GM23338 (cell line): ENCODE measurements around the gene DAPK1. TPM values are rescaled to one million over a fixed set of nuclear protein-coding genes. Genes with fewer than 3 reads are reported as not detected.

Experiments used
- ATAC-seq: fragments of 200-7000 bp; cut with Tn5 transposase; 3 replicates; pipeline ENCODE4 v1.9.1; 2020
- DNase-seq: peaks from one replicate; pipeline ENCODE4 v3.0.0-alpha.2; 2015; ENCODE audit warnings: low spot score
- H2AFZ ChIP-seq: fragments of 200-600 bp; sonication (generic); 2 replicates; pipeline ENCODE4 v1.8.0; 2016; ENCODE audit warnings: antibody characterized with exemption, mild to moderate bottlenecking, moderate library complexity
- H3F3A ChIP-seq: fragments of 200-600 bp; sonication (generic); replicated peaks from 2 replicates; pipeline ENCODE4 v1.8.0; 2017; ENCODE audit warnings: antibody characterized with exemption, mixed run types, low read depth
- H3K27ac ChIP-seq: fragments of 200-600 bp; sonication (generic); 2 replicates; pipeline ENCODE4 v1.6.1; 2016; ENCODE audit warnings: low read depth
- H3K27me3 ChIP-seq: fragments of 200-600 bp; sonication (generic); 2 replicates; pipeline ENCODE4 v1.8.0; 2016; ENCODE audit warnings: mild to moderate bottlenecking, mixed run types, moderate library complexity; ENCODE audit not compliant: insufficient read depth
- H3K36me3 ChIP-seq: fragments of 200-600 bp; sonication (generic); 2 replicates; pipeline ENCODE4 v1.8.0; 2016; ENCODE audit warnings: mild to moderate bottlenecking; ENCODE audit not compliant: insufficient read depth
- H3K4me1 ChIP-seq: fragments of 200-600 bp; sonication (generic); 2 replicates; pipeline ENCODE4 v1.8.0; 2016; ENCODE audit warnings: mild to moderate bottlenecking, moderate library complexity; ENCODE audit not compliant: insufficient read depth
- H3K4me2 ChIP-seq: fragments of 200-600 bp; sonication (generic); 2 replicates; pipeline ENCODE4 v1.7.1; 2017; ENCODE audit warnings: mixed run types
- H3K4me3 ChIP-seq: fragments of 200-600 bp; sonication (generic); 2 replicates; pipeline ENCODE4 v1.6.1; 2016; ENCODE audit warnings: mixed run types
- H3K79me2 ChIP-seq: fragments of 200-600 bp; sonication (generic); replicated peaks from 2 replicates; pipeline ENCODE4 v1.8.0; 2017; ENCODE audit warnings: mild to moderate bottlenecking; ENCODE audit not compliant: insufficient read depth
- H3K9me2 ChIP-seq: fragments of 200-600 bp; sonication (generic); 2 replicates; pipeline ENCODE4 v1.8.0; 2017; ENCODE audit not compliant: insufficient read depth
- H4K20me1 ChIP-seq: fragments of 200-600 bp; sonication (generic); replicated peaks from 2 replicates; pipeline ENCODE4 v1.8.0; 2017; ENCODE audit warnings: mild to moderate bottlenecking; ENCODE audit not compliant: insufficient read depth
- H3K27ac Mint-ChIP-seq: 2 replicates; pipeline ENCODE4 v1.8.0; 2020; ENCODE audit warnings: inconsistent platforms, mild to moderate bottlenecking, moderate library complexity, mixed read lengths
- H3K27me3 Mint-ChIP-seq: 3 replicates; pipeline ENCODE4 v1.8.0; 2022; ENCODE audit warnings: low read depth, mild to moderate bottlenecking, moderate library complexity, mixed read lengths, inconsistent platforms; ENCODE audit not compliant: insufficient read depth, poor library complexity
- H3K36me3 Mint-ChIP-seq: 3 replicates; pipeline ENCODE4 v1.8.0; 2021; ENCODE audit warnings: low read depth, mild to moderate bottlenecking, inconsistent platforms, moderate library complexity, mixed read lengths
- H3K4me1 Mint-ChIP-seq: 3 replicates; pipeline ENCODE4 v1.8.0; 2020; ENCODE audit warnings: mild to moderate bottlenecking, inconsistent platforms, mixed read lengths
- H3K4me3 Mint-ChIP-seq: 3 replicates; pipeline ENCODE4 v1.8.0; 2021; ENCODE audit warnings: moderate library complexity, mild to moderate bottlenecking, inconsistent platforms, mixed read lengths
- H3K9me3 Mint-ChIP-seq: 3 replicates; pipeline ENCODE4 v1.8.0; 2020; ENCODE audit warnings: moderate library complexity, mild to moderate bottlenecking, inconsistent platforms, mixed read lengths
- CREB1 ChIP-seq: fragments of 250-450 bp; sonication (Bioruptor Pico); IDR thresholded peaks from 2 replicates; pipeline ENCODE4 v1.5.0; 2020; ENCODE audit warnings: low read depth, mild to moderate bottlenecking, moderate library complexity
- CTCF ChIP-seq, 2 experiments: fragments of 200-600 bp in 1 of 2; sonication (generic) in 1 of 2; conservative IDR thresholded peaks; 2 replicates each; pipeline versions ENCODE4 v1.5.1 to v1.6.1; 2016 to 2017; ENCODE audit warnings: antibody characterized with exemption in 2 of 2, low read depth in 2 of 2, mild to moderate bottlenecking in 2 of 2, moderate library complexity in 1 of 2
- EZH2 ChIP-seq: fragments of 200-600 bp; sonication (generic); IDR thresholded peaks from one replicate; pipeline ENCODE4 v1.8.0; 2017; ENCODE audit warnings: antibody characterized with exemption, mild to moderate bottlenecking, low read depth; ENCODE audit not compliant: unreplicated experiment
- EZH2phosphoT487 ChIP-seq: fragments of 200-600 bp; sonication (generic); IDR thresholded peaks from one replicate; pipeline ENCODE4 v1.8.1; 2018; ENCODE audit warnings: antibody characterized with exemption; ENCODE audit not compliant: unreplicated experiment
- JUNB ChIP-seq: IDR thresholded peaks from one replicate; pipeline ENCODE4 v1.6.1; 2016; ENCODE audit warnings: antibody characterized with exemption; ENCODE audit not compliant: unreplicated experiment
- NANOG ChIP-seq: IDR thresholded peaks from 2 replicates; pipeline ENCODE4 v1.6.1; 2016; ENCODE audit warnings: antibody characterized with exemption, borderline replicate concordance
- POLR2AphosphoS5 ChIP-seq: IDR thresholded peaks from 2 replicates; pipeline ENCODE4 v1.6.1; 2016; ENCODE audit warnings: antibody characterized with exemption, low read depth
- STAT1 ChIP-seq: IDR thresholded peaks from one replicate; pipeline ENCODE4 v1.6.1; 2016; ENCODE audit warnings: antibody characterized with exemption; ENCODE audit not compliant: unreplicated experiment
- ZNF114 ChIP-seq: fragments of 250-450 bp; sonication (Bioruptor Pico); IDR thresholded peaks from 2 replicates; pipeline ENCODE4 v1.5.0; 2020; ENCODE audit warnings: mild to moderate bottlenecking, moderate library complexity
- ZNF331 ChIP-seq: fragments of 250-450 bp; sonication (Bioruptor Pico); IDR thresholded peaks from 2 replicates; pipeline ENCODE4 v1.5.0; 2020; ENCODE audit warnings: low read depth, mild to moderate bottlenecking, moderate library complexity
- polyA plus RNA-seq: library from polyadenylated mRNA; unstranded; fragments of >200 nt; fragmentation: Nextera tagmentation; extraction: Ambion mirVana; gene quantifications from 2 replicates; pipeline ENCODE4 v1.2.1, GENCODE V29; 2016
- total RNA-seq: library from RNA; depleted of rRNA; stranded (reverse); fragments of >200 nt; shearing (Covaris generic); gene quantifications from 2 replicates; pipeline ENCODE4 v1.2.3, GENCODE V29; 2014
- TF ChIP-seq, protein P1 (sequence below): fragments of 250-450 bp; sonication (Bioruptor Pico); IDR thresholded peaks from 2 replicates; pipeline ENCODE4 v1.5.0; 2020; ENCODE audit warnings: mild to moderate bottlenecking, moderate library complexity

Gene DAPK1
- total and polyA plus RNA-seq, 2 experiments from 2014 or later, result 37.0 to 134 TPM

DNA sequence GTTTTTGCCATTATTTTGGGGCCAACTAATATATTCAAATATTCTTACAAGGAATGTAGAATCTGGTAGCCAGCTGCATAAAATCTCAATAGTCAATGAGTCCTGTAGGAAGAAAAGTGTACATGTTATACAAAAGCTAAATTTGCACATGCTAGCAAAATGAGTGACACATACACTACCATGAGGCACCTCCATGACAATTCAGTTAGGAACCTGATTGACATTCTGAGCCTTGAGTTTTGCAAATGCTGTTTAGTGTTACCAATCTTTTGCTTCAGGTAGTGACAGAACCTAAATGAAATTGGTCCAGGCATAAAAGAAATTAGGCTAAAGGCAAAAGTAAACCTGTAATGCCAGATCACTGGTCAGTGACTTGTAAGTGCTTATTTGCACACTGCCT is 6.8 kb upstream of the DAPK1 start:
- DNase-seq, result no peak
- no peak for TF ChIP-seq EZH2
- TF ChIP-seq JUNB, result no peak
- TF ChIP-seq NANOG, result no peak
- no peak for TF ChIP-seq EZH2phosphoT487
- Mint-ChIP-seq H3K36me3 (no peaks in the 10 kb centered on the region), H3K27ac (no peak overlapping the region), H3K27me3 (peaks cover 5% of the 10 kb centered on the region), H3K9me3 (no peaks in the 10 kb centered on the region), H3K4me3 (no peak overlapping the region), H3K4me1 (peaks cover 20% of the 10 kb centered on the region)
- no peak for ATAC-seq
- H4K20me1 ChIP-seq, result no peaks in the 10 kb centered on the region
- no peaks in the 10 kb centered on the region for H3K36me3 ChIP-seq
- no peak overlapping the region for H2AFZ ChIP-seq
- peaks cover 1% of the 10 kb centered on the region; the same call in 1 of the 2 replicates for H3K27me3 ChIP-seq
- H3K4me1 ChIP-seq, result peaks cover 7% of the 10 kb centered on the region; the same call in 1 of the 2 replicates
- no peaks in the 10 kb centered on the region; the same call in 1 of the 2 replicates for H3F3A ChIP-seq
- no peak overlapping the region for H3K4me3 ChIP-seq
- H3K27ac ChIP-seq, result no peak overlapping the region
- H3K4me2 ChIP-seq, result no peak overlapping the region
- 0 out of 2 replicates have a peak, but pooled peaks cover 6% of the 10 kb centered on the region for H3K9me2 ChIP-seq
- H3K79me2 ChIP-seq, result no peaks in the 10 kb centered on the region

GRCh38 chr9:87491523-87491922 is 6.1 kb upstream of the DAPK1 start:
- Histone ChIP-seq H3K79me2 (no peaks in the 10 kb centered on the region), H3K9me2 (0 out of 2 replicates have a peak, but pooled peaks cover 6% of the 10 kb centered on the region), H3F3A (no peaks in the 10 kb centered on the region; the same call in 1 of the 2 replicates), H4K20me1 (no peaks in the 10 kb centered on the region), H3K36me3 (no peaks in the 10 kb centered on the region), H3K27ac (no peak overlapping the region), H3K4me2 (no peak overlapping the region), H3K4me1 (peaks cover 7% of the 10 kb centered on the region; the same call in 1 of the 2 replicates), H3K4me3 (no peak overlapping the region), H2AFZ (no peak overlapping the region), H3K27me3 (peaks cover 8% of the 10 kb centered on the region; the same call in 1 of the 2 replicates)
- no peaks in the 10 kb centered on the region for H3K36me3 Mint-ChIP-seq
- H3K4me1 Mint-ChIP-seq, result peaks cover 22% of the 10 kb centered on the region
- ATAC-seq (no peak), DNase-seq (no peak)
- no peak overlapping the region for H3K4me3 Mint-ChIP-seq
- H3K27ac Mint-ChIP-seq, result no peak overlapping the region
- H3K27me3 Mint-ChIP-seq, result peaks cover 6% of the 10 kb centered on the region
- H3K9me3 Mint-ChIP-seq, result no peaks in the 10 kb centered on the region
- TF ChIP-seq JUNB, result no peak
- TF ChIP-seq ZNF331 (CRISPR knock-in tag), result no peak
- no peak for TF ChIP-seq EZH2phosphoT487
- no peak for TF ChIP-seq CTCF (conservative IDR thresholded peaks at IDR 0.05; ENCODE audit: low read depth in 2 of 2)
- TF ChIP-seq STAT1, result no peak
- no peak for TF ChIP-seq EZH2
- TF ChIP-seq, protein P1, sequence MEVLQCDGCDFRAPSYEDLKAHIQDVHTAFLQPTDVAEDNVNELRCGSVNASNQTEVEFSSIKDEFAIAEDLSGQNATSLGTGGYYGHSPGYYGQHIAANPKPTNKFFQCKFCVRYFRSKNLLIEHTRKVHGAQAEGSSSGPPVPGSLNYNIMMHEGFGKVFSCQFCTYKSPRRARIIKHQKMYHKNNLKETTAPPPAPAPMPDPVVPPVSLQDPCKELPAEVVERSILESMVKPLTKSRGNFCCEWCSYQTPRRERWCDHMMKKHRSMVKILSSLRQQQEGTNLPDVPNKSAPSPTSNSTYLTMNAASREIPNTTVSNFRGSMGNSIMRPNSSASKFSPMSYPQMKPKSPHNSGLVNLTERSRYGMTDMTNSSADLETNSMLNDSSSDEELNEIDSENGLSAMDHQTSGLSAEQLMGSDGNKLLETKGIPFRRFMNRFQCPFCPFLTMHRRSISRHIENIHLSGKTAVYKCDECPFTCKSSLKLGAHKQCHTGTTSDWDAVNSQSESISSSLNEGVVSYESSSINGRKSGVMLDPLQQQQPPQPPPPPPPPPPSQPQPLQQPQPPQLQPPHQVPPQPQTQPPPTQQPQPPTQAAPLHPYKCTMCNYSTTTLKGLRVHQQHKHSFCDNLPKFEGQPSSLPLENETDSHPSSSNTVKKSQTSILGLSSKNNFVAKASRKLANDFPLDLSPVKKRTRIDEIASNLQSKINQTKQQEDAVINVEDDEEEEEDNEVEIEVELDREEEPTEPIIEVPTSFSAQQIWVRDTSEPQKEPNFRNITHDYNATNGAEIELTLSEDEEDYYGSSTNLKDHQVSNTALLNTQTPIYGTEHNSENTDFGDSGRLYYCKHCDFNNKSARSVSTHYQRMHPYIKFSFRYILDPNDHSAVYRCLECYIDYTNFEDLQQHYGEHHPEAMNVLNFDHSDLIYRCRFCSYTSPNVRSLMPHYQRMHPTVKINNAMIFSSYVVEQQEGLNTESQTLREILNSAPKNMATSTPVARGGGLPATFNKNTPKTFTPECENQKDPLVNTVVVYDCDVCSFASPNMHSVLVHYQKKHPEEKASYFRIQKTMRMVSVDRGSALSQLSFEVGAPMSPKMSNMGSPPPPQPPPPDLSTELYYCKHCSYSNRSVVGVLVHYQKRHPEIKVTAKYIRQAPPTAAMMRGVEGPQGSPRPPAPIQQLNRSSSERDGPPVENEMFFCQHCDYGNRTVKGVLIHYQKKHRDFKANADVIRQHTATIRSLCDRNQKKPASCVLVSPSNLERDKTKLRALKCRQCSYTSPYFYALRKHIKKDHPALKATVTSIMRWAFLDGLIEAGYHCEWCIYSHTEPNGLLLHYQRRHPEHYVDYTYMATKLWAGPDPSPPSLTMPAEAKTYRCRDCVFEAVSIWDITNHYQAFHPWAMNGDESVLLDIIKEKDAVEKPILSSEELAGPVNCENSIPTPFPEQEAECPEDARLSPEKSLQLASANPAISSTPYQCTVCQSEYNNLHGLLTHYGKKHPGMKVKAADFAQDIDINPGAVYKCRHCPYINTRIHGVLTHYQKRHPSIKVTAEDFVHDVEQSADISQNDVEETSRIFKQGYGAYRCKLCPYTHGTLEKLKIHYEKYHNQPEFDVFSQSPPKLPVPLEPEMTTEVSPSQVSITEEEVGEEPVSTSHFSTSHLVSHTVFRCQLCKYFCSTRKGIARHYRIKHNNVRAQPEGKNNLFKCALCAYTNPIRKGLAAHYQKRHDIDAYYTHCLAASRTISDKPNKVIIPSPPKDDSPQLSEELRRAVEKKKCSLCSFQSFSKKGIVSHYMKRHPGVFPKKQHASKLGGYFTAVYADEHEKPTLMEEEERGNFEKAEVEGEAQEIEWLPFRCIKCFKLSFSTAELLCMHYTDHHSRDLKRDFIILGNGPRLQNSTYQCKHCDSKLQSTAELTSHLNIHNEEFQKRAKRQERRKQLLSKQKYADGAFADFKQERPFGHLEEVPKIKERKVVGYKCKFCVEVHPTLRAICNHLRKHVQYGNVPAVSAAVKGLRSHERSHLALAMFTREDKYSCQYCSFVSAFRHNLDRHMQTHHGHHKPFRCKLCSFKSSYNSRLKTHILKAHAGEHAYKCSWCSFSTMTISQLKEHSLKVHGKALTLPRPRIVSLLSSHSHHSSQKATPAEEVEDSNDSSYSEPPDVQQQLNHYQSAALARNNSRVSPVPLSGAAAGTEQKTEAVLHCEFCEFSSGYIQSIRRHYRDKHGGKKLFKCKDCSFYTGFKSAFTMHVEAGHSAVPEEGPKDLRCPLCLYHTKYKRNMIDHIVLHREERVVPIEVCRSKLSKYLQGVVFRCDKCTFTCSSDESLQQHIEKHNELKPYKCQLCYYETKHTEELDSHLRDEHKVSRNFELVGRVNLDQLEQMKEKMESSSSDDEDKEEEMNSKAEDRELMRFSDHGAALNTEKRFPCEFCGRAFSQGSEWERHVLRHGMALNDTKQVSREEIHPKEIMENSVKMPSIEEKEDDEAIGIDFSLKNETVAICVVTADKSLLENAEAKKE (CRISPR knock-in tag), result no peak
- TF ChIP-seq POLR2AphosphoS5, result no peak
- TF ChIP-seq CREB1 (CRISPR knock-in tag), result no peak
- TF ChIP-seq ZNF114 (CRISPR knock-in tag), result no peak
